ENCODE results near the gene KCNMA1. TPM values are rescaled to one million over a fixed set of nuclear protein-coding genes. Genes with fewer than 3 reads are reported as not detected.

The KCNMA1 gene
- total RNA-seq, 3 donors from 2014 or later (not counting 1 experiment from before 2014, with no cell fraction given) = 0.40 to 1.8 (median 0.63) TPM

DNA sequence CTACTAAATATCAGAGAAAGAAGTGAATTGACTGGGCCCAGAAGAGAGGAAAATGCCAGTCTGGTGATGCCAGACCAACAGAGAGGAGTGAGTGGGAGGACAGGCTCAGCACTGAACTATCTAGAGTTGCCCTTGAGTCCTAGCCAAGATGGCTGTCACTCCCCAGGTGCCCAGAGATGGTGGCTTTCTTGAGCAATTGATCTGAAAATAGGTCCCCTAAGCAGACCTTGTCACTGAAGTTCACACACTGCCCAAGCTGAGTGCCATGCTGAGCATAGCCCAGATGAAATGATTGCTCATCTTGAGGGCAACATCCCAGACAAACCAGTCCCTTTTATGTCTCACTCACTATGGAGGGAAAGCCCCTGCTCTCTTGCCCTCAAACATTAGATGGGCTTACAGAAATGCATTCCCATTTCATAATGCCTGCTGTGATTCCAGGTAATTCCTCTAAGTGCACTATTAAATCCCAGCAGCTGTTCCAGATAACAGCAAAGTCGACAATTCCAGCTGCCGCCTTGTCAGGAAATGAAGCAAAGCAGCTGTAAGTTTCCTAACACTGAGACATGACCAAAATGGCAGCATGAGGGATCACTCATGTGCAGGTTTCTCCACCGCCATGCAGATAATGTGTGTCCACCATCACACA, 329.4 kb downstream of the KCNMA1 start:
- no peaks in the 10 kb centered on the region for H3K36me3 ChIP-seq (ENCODE audit: control insufficient read depth, insufficient read depth, low read length)
- ATAC-seq = no peak
- Mint-ChIP-seq H3K4me3 (no peak overlapping the region), H3K4me1 (peaks cover 0 to 4% of the 10 kb centered on the region in 2 donors), H3K27ac (no peak overlapping the region), H3K27me3 (ENCODE audit: low read depth in 2 of 2) (peaks cover 11 to 15% of the 10 kb centered on the region in 2 donors), H3K36me3 (no peaks in the 10 kb centered on the region), H3K9me3 (peaks cover 0 to 2% of the 10 kb centered on the region in 2 donors)
- DNase-seq = no peak
- H3K9me3 ChIP-seq (ENCODE audit: control insufficient read depth, insufficient read depth, low read length) = no peaks in the 10 kb centered on the region
- WGBS (ENCODE audit: insufficient coverage) = 88% methylated on average over 3 of the region's 3 CpGs
- no peak overlapping the region for H3K27ac ChIP-seq (ENCODE audit: low read length)
- no peak overlapping the region for H3K4me3 ChIP-seq (ENCODE audit: low read length)
- TF ChIP-seq, protein P1, sequence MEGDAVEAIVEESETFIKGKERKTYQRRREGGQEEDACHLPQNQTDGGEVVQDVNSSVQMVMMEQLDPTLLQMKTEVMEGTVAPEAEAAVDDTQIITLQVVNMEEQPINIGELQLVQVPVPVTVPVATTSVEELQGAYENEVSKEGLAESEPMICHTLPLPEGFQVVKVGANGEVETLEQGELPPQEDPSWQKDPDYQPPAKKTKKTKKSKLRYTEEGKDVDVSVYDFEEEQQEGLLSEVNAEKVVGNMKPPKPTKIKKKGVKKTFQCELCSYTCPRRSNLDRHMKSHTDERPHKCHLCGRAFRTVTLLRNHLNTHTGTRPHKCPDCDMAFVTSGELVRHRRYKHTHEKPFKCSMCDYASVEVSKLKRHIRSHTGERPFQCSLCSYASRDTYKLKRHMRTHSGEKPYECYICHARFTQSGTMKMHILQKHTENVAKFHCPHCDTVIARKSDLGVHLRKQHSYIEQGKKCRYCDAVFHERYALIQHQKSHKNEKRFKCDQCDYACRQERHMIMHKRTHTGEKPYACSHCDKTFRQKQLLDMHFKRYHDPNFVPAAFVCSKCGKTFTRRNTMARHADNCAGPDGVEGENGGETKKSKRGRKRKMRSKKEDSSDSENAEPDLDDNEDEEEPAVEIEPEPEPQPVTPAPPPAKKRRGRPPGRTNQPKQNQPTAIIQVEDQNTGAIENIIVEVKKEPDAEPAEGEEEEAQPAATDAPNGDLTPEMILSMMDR (IDR thresholded peaks at IDR 0.05) = no peak
- no peaks in the 10 kb centered on the region for H3K4me1 ChIP-seq (ENCODE audit: control insufficient read depth, insufficient read depth, low read length)
- intact Hi-C loops (cut with micrococcal nuclease) = no loop called here
- H3K27me3 ChIP-seq (ENCODE audit: control insufficient read depth, insufficient read depth, low read length) = no peaks in the 10 kb centered on the region

DNA sequence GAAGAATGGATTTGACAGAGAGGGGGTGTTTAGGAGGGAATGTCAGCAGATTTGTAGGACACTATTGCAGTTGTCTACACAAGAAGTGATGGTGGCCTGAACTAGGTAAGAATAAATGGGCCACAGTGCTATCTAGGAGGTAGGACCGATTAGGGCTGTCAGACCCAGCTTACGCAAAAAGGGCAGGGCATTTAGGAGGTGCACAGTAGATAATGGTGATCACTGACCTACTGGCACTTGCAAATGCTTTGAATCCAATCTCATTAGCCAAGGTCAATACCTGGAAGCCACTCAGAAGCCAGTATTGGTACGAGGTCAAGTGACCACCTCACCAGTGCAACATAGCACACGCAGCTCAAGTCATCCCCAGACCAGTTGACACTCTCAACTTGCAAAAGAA, 330.9 kb downstream of the KCNMA1 start:
- Histone ChIP-seq H3K4me1 (ENCODE audit: control insufficient read depth, insufficient read depth, low read length) (no peaks in the 10 kb centered on the region), H3K36me3 (ENCODE audit: control insufficient read depth, insufficient read depth, low read length) (no peaks in the 10 kb centered on the region), H3K4me3 (ENCODE audit: low read length) (no peak overlapping the region), H3K27ac (ENCODE audit: low read length) (no peak overlapping the region), H3K27me3 (ENCODE audit: control insufficient read depth, insufficient read depth, low read length) (no peaks in the 10 kb centered on the region), H3K9me3 (ENCODE audit: control insufficient read depth, insufficient read depth, low read length) (no peaks in the 10 kb centered on the region)
- H3K36me3 Mint-ChIP-seq = no peaks in the 10 kb centered on the region
- intact Hi-C loops (cut with micrococcal nuclease) = no loop called here
- H3K4me3 Mint-ChIP-seq = no peak overlapping the region
- ATAC-seq = no peak
- peaks cover 0 to 2% of the 10 kb centered on the region in 2 donors for H3K9me3 Mint-ChIP-seq
- no peak for DNase-seq
- peaks cover 7 to 14% of the 10 kb centered on the region in 2 donors for H3K27me3 Mint-ChIP-seq (ENCODE audit: low read depth in 2 of 2)
- H3K27ac Mint-ChIP-seq = no peak overlapping the region
- TF ChIP-seq, protein P1 (IDR thresholded peaks at IDR 0.05) = no peak
- WGBS (ENCODE audit: insufficient coverage) = 89% methylated on average over 4 of the region's 4 CpGs
- H3K4me1 Mint-ChIP-seq = peaks cover 0 to 4% of the 10 kb centered on the region in 2 donors

DNA sequence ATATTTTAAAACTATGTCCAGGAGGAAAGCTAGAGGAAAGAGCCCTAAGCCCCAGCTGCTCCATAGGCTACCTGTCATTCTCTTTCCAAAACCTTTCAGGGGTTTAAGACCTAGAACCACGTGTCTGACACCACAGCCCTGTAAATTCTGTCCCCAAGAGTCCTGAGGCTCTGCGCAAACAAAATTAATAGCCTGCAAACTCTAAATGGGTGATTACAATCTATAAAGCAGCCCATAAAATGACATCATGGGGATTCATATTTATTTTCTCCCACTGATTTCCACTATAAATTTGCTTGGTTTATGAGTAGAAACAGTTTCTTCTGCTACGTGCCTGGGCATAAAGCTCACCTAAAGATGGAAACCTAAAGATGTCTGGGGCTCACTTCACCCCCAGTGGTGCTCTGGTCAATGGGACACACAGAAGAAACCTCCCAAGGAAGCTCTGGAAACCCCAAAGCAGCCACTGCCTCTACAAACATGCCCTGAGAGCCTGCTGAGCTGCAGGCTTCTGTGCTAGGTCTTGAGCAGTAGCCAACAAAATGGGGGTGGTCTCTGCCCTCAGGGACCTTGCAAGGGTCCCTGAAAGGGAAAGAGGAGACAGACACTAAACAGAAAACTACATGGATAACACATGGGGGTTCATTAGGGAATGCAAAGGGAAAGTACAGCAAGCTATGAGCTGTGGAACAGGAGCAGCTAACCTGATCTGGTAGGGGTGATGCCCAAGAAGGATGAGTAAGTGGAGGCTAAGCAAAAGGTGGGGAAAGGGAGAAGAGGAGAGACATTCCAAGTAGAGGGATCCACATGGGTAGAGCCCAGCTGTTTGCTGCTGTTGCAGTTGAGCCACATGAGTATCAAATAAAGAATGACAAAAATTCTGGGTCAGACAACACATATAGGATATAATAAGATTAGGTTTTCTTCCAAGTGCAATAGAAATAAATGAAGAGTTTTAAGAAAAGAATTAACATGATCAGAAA, 331.7 kb downstream of the KCNMA1 start:
- H3K27ac ChIP-seq (ENCODE audit: low read length) = no peak overlapping the region
- Mint-ChIP-seq H3K4me1 (peaks cover 0 to 4% of the 10 kb centered on the region in 2 donors), H3K36me3 (no peaks in the 10 kb centered on the region), H3K4me3 (no peak overlapping the region), H3K9me3 (peaks cover 0 to 2% of the 10 kb centered on the region in 2 donors), H3K27ac (no peak overlapping the region), H3K27me3 (ENCODE audit: low read depth in 2 of 2) (peaks cover 9 to 14% of the 10 kb centered on the region in 2 donors)
- no peaks in the 10 kb centered on the region for H3K9me3 ChIP-seq (ENCODE audit: control insufficient read depth, insufficient read depth, low read length)
- H3K27me3 ChIP-seq (ENCODE audit: control insufficient read depth, insufficient read depth, low read length) = no peaks in the 10 kb centered on the region
- WGBS (ENCODE audit: insufficient coverage) = 74% methylated on average over 3 of the region's 3 CpGs
- H3K4me1 ChIP-seq (ENCODE audit: control insufficient read depth, insufficient read depth, low read length) = no peaks in the 10 kb centered on the region
- no peak for ATAC-seq
- intact Hi-C loops (cut with micrococcal nuclease) = no loop called here
- H3K36me3 ChIP-seq (ENCODE audit: control insufficient read depth, insufficient read depth, low read length) = no peaks in the 10 kb centered on the region
- no peak for DNase-seq
- H3K4me3 ChIP-seq (ENCODE audit: low read length) = no peak overlapping the region
- TF ChIP-seq, protein P1 (IDR thresholded peaks at IDR 0.05) = no peak
